Fibroblast of the conjunctiva (primary cell): Measurements from ENCODE around the gene CDKN3.
"Not testable (repeated sequence)": the region's sequence is repeated elsewhere in the genome, so short reads cannot be mapped to it uniquely, and the experiment has no call there.

Source experiments
- DNase-seq: peaks from one replicate; pipeline ENCODE4 v3.0.0-alpha.2; 2010; ENCODE audit warnings: low read depth

Gene CDKN3

DNA sequence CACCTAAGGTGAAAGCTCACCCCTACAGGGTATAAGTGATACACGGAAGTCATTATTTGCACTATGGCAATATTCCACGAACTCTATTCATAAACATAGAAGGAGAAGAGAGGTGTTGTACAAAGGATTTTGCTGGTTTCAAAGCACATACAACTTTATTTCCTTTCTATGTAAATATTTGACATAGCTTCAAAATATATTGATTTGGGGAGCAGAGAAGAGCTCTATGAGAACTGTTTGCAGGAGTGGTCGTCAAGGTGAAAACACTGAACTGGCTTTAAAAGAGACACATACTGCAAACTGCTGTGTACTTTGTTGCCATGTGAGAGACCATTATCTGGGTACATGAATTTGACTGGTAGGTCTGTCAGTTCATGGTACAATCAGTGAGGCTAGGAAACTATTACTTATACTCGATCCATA is 27.7 kb downstream of the CDKN3 start:
- DNase-seq, result no peak

DNA sequence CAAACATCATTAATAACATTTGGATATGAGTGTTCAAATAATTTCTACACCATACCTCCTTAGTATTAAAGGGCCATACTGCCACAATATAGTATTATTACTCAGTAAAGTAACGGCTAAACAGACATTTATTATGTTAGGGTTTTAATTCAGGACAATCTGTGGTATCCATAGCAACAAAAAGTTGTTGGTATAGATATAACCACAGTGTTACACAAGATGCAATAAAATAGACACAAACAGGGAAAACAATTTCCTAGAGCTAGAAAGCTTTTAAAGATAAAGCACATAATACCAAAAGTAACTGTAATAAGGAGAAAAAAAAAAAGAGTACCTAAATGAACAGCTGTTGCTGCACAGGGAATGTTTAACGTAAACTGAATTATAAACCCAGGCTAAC is 28.3 kb downstream of the CDKN3 start:
- DNase-seq, result no peak

DNA sequence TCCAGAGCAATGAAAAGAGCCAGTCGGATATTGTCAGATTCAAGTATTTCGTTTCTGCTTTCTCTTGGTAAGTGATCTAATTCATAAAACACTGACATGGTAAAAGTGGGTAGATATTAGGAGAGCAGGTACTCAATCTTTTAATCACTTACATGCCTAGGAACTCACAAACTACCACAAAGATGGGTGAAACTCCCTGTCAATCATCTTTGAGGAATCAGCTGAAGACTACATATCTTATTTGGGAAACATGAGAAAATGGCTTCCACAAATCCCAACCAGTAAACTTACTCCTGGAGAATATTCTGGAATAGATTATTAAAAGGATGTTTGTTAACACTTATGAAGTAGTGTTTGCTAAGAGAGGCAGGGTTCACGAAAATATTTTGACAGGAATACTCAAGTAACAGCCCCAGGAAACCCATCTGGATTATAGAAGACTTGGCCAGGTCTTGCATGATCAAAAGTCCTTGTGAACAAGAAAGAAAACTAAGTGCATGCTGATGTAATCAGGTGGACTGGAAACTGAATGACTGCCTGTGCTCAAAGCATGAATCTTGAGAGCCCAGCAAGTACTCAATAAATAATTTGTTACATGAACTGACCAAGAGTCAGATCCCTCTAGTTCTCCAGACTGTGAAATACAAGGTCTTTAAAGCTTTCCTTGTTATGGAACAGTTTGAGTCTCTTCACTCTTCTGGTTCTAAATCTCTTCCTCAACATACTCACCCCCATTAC is 28.9 kb downstream of the CDKN3 start:
- DNase-seq, result no peak

GRCh38 chr14:54427871-54428270 is 31.1 kb downstream of the CDKN3 start:
- DNase-seq, result no peak

DNA sequence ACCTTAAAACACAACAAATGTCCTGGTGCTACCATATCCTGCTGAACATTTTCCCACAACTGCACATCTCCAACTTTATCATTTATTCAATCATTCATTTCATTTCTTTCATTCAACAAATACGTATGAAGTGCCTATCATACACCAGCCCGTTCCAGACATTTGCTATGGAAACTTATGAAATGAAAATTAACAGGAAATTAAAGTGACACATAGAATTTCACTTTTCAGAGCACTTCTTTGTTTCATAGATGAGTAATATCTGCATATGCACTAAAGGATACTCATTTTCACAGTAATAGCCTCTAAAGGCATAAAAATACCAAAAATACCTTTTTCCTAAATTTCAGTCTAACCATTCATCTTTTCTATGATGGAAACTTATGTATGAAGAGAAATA is 31.7 kb downstream of the CDKN3 start:
- DNase-seq, result no peak

DNA sequence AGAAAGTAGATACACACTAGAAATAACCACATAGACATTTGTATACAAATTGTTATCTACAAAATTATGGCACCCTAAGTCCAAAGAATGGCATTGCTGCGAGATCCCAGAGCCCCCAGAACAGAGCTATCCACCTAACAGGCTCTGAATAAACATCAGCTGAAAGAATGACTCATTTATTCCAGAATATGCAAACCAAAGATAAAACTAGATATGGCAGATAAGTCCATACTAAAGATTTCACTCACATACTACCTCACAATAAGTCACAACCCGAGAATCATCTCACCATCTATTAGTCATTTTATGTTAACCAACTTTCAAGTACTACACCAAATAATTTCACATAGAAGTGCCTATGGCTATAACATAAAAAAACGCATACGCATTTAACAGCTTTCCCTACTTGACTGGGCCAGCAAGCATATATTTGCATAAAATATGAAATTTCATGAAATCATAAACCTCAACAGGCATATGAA is 38.7 kb downstream of the CDKN3 start:
- DNase-seq, result no peak

GRCh38 chr14:54437954-54438353 is 41.1 kb downstream of the CDKN3 start:
- not testable (repeated sequence) for DNase-seq

GRCh38 chr14:54438703-54439102 is 41.9 kb downstream of the CDKN3 start:
- no peak for DNase-seq

DNA sequence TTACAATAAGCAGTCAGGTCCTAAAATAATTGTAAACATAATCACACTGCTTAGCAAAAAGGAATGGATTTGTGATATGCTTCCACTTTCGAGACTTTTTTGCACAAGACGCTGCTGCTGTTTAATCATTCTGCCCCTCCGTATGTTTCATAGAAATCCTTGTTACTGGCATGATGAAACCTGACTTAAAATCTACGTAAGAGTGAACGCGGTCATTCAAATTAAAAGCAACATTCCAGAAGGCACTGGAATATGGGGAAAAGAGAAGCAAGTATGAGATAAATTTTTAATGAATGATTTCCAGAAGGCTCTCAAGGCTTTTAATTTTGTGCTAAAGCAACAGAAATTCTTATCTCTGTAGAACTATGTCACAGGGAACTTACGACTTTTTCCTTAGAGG is 43.2 kb downstream of the CDKN3 start:
- peak; percentile 59 for DNase-seq

DNA sequence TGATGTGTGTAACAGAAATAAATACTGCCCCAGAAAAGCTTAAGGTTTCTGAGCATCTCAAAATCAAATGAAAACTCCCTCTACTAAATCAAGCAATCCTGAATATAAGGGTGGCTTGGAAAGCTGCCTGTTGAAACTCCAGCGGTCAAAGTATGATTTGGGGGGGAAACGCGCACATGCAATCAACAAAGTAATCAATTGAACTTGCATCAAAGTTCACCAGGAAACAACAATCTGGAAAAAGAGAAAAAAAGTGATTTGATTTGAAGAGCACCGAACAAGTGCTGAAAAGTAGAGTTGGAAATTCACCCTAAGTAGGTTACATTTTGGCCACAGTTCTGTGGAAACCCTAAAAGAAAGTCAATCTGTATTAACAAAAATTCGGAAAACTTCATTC is 43.7 kb downstream of the CDKN3 start:
- DNase-seq, result no peak

- DNase-seq, result peak; percentile 83
Measured at GRCh38 chr14:54440873-54441868, 44.4 kb downstream of the CDKN3 start, which contains the start of gene CNIH1. Gene CNIH1, minus strand, starts transcription at chr14:54441374. Its CDS starts 47 bp downstream, at chr14:54441327.

DNA sequence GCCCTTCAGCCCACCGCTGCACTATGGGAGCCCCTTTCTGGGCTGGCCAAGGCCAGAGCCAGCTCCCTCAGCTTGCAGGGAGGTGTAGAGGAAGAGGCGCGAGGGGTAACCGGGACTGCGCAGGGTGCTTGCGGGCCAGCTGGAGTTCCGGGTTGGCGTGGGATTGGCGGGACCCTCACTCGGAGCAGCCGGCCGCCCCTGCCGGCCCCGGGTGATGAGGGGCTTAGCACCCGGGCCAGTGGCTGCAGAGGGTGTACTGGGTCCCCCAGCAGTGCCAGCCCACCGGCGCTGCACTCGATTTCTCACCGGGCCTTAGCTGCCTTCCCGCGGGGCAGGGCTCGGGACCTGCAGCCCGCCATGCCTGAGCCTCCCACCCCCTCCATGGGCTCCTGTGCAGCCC is 46.2 kb downstream of the CDKN3 start:
- not testable (repeated sequence) for DNase-seq

DNA sequence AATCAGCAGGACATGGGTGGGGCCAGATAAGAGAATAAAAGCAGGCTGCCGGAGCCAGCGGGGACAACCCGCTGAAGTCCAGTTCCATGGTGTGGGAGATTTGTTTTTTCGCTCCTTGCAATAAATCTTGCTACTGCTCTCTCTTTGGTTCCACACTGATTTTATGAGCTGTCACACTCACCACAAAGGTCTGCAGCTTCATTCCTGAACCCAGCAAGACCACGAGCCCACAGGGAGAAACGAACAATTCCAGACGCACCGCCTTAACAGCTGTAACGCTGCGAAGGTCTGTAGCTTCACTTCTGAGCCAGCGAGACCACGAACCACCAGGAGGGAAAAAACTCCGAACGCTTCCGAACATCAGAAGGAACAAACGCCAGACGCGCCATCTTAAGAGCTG is 47.2 kb downstream of the CDKN3 start:
- DNase-seq, result no peak

- peak; percentile 73 for DNase-seq
Measured at GRCh38 chr14:54444681-54445080, 47.9 kb downstream of the CDKN3 start.

- DNase-seq, result no peak
Measured at GRCh38 chr14:54446161-54446693, 49.4 kb downstream of the CDKN3 start.

GRCh38 chr14:54447231-54447692 is 50.5 kb downstream of the CDKN3 start:
- DNase-seq, result no peak

DNA sequence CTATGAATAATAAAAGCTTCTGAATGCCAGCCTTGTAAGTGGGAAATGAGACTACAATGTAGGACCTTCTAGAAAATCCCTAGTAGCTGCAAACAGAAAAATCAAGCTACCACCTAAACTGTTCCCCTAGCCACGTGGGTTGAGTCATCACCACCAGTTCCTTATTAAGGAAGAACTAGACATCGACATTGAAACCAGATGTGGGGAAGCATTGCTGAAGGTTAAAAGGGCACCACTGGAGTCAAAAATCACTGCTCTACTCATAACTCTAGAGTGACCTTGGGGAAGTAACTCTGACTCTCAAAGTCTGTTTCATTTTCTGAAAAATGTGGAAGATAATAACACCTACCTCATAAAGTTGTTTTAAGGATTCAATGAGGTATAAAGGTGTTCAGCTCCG is 53.7 kb downstream of the CDKN3 start:
- peak; percentile 75 for DNase-seq

DNA sequence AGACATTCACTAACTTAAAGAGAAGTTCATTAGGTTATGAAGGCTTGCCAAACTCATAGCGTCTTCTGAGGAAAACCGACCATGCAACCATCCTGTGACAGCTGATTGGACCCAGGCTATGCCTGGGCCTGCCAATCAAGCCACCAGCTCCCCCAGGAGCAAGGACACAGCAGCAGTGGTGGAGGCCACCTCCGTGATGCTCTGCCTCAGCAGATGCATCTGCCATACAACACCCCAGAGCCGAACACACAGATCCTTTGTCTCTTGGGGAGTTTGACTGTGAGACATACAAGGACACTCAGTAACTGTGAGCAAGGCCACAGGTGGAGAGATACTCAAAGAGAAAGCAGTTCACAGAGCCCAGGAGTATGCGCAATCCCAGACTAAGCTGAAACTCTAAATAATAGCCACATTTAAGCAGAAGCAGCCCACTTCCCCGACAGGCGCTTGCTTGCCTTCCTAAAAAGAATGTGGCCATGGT is 54.4 kb downstream of the CDKN3 start:
- DNase-seq, result no peak

- DNase-seq, result no peak
Measured at GRCh38 chr14:54451961-54452360, 55.2 kb downstream of the CDKN3 start.

DNA sequence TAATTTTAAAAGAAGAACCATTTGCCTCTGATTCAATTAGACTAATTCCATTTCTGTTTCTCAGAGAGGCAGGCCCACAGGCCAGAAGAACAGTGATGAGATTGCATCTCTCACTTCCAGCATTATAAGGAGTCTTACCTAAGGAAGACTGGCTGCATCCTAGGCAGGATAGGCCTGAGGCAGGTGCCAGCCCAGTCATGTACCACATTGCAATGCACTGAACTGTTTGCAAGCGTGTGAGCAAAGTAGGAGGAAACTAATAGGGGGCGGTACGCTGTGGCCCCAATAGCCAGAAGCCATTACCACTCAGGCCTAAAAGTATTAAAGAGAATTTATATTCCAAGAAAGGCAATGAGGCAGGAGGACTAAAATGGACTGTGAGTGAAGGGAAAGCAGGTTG is 56.4 kb downstream of the CDKN3 start:
- no peak for DNase-seq

DNA sequence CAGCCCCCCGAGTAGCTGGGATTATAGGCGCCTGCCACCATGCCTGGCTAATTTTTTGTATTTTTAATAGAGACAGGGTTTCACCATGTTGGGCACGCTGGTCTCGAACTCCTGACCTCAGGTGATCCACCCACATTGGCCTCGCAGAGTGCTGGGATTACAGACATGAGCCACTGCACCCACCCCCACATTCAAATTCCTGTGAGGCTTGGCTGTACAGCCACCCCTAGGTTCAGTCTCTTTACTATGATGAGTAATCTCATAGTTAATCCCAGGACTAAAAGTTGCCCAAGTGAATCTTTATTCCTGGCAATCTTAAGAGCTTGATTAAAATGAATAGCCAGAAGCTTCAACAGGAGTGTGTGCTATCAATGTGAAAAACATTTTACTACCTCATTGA is 57.2 kb downstream of the CDKN3 start:
- DNase-seq, result not testable (repeated sequence)

GRCh38 chr14:54455363-54455762 is 58.6 kb downstream of the CDKN3 start:
- DNase-seq, result no peak
